HG03442 (cell line): ENCODE data around the gene METTL13.

Experiments
- ATAC-seq: cut with Tn5 transposase; IDR thresholded peaks from one replicate; pipeline ENCODE4 v1.9.1; 2021; ENCODE audit warnings: mild to moderate bottlenecking, moderate library complexity; ENCODE audit not compliant: unreplicated experiment

METTL13 gene

DNA sequence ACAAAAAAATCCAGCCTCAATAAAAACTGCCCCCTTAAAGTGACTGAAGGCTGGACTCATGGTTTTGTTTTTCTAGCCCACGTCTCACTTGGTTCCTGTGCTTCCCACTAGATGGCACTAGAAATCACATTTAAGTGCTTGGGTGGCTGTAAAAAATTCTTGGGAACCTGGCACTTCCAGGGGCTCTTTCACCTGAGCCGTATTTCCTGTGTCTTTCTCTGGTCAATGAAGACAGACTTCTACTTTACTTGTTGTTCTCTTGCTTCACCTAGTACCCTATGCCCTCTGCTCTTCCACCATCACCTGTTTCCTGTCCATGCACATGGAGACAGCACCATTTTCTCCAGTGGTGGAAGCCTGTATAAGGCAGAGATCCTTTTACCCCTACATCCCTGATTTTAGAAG lies 20.0 kb downstream of the METTL13 start:
- no peak for ATAC-seq

DNA sequence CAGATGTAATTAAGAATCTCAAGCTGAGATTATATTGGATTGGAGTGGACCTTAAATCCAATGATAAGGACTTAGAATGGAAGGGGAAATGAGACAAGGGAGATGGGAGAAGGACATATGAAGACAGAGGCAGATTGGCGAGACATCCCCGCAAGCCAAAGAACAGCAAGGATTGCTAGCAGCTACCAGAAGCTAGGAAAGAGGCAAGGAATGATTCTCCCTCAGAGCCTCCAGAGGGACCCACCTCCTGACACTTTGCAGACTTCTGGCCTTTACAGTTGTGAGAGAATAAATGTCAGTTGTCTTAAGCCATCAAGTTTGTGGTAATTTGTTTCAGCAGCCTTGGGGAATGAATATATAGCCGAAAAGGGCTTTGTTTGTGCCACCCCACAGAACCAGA lies 20.7 kb downstream of the METTL13 start:
- ATAC-seq: no peak

DNA sequence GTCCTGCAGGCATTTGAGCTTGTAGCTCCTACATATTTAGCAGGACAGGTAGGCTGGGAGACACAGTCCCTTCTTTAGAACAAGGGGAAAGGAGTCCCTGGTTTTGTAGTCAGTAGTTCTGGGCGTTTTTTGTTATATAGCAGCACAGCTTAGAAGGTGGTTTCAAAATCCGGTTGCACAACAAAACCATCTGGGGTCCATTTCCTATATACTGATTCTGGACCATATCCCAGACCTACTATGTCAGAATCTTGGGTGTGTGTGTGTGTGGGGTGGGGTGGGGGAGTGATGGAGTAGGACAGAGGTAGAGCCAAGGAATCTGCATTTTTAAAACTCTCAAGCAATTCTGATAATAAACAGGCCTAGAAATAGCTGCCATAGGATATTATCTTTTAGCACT lies 21.6 kb downstream of the METTL13 start:
- no peak for ATAC-seq

DNA sequence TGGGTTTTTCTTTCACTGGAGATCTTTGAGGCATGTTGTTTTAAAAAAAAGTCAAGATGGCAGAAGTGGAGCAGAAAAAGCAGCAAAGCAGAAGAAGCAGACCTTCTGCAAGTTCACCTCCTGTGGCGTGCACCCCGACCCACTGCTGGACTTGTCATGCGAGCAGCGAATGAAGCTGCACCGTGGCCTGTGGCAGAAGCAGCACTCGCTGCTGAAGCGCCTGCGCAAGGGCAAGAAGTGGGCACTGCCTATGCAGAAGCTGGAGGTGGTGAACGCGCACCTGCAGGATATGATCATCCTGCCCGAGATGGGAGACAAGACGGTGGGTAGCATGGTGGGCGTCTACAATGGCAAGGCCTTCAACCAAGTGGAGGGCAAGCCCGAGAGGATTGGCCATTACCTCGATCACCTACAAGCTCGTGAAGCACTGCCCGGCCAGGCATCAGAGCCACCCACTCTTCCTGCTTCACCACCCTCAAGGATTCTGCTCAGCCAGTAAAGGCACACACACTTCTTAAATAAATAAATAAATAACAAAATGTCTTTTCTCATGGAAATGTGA lies 22.1 kb downstream of the METTL13 start:
- ATAC-seq: no peak

DNA sequence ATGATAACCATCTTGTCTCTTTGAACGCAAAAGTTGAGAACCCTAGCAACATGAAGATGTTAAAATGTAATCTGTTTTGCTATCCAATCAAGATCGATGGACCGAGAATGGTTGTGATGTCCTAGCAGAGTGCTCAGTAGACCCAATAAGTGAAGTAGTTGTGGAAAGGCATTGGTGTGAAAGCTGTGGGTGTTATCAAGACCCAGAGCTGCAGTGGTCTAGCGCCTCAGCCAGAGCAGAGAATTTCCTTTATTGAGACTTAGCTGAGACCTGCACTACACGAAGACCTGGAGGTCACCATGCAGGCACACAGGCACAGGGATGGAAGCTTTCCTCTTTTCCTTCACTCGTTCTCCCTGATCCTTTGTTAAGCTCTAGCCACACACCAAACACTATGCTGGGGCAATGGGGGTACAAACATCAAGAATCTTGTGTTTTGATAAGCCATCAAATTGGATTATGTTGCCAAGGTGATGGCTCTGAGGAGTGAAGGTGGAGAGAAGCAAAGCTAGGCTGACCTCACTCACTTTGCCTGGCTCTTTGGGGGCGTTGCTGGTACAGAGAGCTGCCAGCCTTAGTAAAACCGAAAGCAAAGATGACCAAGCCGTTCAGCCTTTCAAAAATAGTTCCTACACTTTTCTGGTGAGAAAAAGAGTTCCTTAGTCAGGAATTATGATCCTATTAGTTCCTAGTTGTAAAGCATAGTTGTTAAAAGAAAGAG lies 24.1 kb downstream of the METTL13 start:
- ATAC-seq: peak; percentile 68

DNA sequence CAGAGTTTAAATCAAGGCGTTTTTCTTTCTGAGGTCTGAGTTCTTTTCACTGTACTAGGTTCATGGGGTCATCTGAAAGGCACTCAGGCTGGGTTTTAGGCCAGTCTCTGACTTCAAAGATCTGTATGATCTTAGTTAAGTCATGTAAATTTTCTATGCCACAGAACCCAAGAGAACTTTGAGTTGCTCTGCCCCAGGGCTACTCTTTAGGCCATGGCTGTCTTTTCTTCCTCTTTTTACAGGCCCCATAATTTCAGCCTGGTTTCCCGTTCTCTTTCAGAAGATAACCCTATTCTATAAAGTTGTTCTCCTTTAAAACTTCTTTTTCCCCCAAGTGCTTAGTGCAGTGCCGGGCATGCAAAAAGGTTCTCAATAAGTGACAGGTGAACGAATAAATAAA lies 26.1 kb downstream of the METTL13 start:
- ATAC-seq: no peak

DNA sequence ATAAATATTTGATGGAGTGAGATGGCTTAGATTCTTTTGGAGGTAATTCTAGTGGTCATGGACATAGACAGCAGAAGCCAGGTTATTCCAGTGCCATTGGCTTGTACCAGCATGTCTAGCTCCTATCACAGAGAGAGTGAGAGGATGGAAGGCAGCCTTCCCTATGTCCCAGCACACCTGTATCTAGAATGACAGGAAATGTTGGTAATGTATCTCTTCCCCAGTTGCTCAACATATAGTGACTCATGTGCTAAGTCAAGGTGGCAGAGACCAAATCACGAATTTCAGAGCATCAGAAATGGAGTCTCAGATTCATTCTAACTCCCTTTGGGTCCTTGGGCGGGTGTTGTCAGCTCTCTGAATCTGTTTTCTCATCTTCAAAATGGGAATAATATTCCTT lies 28.4 kb downstream of the METTL13 start:
- ATAC-seq: no peak

DNA sequence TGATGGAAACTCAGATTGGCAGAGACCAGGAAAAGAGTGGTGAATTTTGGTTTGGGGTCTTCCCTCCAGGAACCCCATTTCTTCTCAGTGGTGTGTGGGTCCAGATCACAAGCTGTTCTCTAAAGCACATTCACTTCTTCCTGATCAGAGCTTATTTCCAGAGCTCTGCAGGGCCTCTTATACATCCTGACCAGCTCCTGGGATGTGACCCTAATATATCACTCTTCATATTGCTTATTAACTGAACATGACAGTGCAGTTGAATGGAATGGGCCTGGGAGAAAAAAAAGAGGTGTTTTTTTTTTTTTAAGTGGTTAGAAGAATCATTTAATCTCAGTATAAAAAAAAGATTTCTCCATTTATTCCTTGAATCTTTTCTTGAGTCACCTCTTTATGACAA lies 30.2 kb downstream of the METTL13 start:
- ATAC-seq: no peak

DNA sequence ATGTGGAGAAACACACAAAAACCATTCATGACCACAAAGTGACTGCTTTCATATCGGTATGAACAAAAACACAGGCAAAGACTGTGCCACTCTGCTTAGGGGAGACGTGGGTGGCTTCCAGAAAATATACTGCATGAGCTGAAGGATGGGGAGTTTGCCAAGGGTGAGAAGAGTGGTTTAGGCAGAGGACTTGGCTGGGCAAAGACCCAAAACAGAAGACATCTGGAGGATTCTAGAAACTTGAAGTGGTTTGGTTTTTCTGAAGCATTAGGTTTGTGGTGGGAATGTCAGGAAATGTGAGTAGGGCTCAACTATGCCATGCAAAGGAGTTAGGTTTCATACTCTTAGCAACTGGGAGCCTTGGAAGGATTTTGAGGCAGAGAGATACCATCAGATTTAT lies 33.2 kb downstream of the METTL13 start:
- no peak for ATAC-seq

DNA sequence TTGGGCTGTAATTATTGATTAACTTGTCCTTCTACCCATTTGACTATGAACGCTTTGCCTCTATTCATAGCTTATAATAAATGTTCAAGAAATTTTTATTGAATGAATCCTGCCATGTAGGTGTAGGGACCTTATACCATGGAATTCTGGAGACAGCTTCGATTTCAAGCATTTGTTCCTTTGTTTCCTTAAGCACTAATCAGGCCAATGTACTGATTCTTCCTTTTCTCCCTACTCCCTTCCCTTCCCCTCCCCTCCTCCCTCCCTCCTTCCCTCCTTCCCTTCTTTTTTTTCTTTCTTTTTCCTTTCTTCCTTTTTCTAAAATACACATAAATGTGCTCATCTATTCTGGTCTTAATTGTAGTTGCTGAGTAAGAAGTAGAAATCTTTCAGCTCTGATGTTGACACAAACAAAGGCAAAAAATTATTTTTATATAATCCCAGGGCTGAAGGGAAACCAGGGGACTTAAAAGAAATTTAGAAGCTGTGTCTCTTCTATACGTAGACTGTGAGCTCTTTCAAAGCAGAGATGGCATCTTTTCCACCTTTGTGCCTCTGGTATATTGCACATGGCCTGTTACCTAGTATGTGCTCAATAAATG lies 34.9 kb downstream of the METTL13 start:
- no peak for ATAC-seq

DNA sequence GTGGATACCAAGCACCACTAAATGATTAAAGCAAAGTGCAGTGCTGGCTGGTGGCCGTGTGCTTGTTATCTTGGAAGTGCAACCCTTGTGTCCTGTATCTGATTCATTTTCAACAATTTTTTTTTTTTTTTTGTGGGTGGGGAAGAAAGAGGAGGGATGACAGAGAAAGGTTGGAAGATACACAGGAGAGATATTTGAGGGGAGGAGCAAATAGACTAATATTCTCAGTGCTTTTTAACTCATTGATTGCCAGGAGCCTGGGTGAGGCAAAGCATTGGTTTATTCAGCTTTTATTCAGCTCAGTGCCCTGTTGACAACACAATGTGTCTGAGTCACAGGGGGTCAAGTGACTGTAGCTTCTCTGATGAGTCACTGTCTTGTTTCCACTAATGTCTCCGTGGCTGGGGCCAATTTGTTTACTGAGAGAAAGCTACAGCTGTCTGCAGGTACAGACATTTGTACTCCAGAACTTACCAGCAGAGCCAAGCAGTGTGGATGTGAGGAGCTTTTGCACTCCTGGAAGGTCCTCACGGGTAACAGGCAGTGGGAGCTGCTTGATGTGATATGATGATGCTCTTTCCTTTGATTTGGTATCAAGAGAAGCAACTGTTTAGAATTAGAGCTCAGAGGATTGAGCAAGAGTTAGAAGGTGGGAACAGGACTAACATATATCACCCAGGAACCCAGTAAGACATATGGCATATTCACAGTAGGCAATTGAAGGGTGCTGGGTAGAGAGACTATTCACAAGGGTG lies 36.2 kb downstream of the METTL13 start:
- ATAC-seq: peak; percentile 91

DNA sequence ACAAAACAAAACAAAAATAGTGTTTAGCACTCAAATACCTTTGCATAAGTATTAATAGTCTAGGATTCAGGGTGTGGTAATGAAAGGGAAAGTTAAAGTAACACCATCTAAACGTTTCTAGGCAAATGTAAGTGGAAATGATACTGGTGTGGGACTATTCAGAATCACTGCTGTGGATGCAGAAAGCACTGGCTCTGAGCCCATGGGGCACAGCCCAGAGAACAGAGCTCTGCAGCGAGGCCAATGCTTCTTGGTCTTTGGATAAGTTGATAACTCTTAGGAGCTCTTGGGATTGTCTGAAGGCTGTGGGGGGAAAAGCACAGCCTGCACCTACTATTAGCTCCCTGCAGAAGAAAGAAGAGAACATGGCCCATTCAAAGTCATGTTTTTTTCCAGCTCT lies 38.5 kb downstream of the METTL13 start:
- ATAC-seq: no peak

DNA sequence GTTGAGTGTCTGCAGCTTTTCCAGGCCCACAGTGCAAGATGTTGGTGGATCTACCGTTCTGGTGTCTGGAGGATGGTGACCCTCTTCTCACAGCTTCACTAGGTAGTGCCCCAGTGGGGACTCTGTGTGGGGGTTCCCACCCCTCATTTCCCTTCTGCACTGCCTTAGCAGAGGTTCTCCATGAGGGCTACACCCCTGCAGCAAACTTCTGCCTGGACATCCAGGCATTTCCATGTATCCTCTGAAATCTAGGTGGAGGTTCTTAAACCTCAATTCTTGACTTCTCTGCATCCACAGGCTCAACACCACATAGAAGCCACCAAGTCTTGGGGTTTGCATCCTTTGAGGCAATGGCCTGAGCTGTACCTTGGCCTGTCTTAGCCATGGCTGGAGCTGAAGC lies 45.5 kb downstream of the METTL13 start:
- ATAC-seq: no peak

DNA sequence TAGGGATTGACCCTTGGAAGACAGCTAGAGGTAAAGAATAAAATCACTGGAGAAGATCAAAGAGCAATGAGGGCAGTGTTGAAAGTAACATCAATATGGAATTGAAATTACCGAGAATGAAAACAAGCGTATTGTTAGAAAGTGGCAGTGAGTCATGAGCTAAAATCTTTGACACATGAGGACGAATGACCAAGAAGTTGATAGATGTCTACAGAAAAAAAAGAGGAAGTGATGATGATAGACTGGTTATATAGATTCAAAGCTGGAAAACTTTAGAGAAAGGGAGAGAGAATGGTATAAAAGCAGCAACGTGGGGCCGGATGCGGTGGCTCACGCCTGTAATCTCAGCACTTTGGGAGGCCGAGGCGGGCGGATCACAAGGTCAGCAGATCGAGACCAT lies 47.3 kb downstream of the METTL13 start:
- peak; percentile 63 for ATAC-seq

DNA sequence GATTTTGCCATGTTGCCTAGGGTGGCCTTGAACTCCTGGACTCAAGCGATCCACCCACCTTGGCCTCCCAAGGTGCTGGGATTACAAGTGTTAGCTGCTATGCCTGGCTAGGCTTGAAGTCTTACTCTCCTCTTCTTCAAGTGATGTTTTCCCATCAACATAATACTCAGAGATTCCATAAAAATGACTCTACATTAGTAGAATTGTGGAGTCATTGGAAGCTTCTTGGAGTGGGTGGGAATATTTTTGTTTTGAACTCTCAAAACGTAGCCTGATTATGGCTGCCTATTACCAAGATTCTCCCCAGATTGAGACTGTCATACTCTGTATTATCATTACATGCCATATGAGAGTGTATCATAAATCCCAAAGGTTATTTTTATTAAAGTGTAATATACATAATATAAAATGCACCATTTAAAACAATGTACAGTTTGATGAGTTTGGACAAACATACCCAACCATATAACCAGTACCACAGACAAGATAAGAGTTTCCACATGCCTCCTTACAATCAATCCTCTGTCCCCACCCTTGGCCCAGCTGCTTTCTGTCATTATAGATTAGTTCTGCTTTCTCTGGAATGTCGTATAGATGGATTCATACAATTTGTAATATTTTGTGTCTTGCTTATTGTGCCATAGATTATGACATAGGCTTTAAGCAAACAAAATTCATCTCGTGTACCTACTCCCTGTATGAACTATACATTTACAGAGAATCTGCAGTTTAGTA lies 51.8 kb downstream of the METTL13 start:
- ATAC-seq: no peak

DNA sequence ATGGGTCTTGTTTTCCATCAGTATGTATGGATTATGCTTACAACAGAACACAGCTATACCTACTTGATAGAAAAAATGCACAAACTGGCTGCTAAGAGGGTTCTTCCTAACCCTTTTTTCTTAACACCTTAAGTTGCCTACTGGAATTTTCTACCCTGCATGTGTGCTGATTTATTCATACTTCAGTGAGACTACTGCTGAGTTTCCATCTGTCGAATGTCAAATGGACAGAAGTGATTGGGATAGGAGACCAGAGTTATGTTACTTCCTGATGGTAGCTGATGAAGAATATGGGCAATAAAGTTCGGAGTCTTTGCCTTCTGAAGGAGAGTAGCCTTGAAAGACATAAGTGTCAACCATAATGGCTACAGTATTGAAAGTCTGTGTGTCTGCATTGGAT lies 53.4 kb downstream of the METTL13 start:
- ATAC-seq: no peak

DNA sequence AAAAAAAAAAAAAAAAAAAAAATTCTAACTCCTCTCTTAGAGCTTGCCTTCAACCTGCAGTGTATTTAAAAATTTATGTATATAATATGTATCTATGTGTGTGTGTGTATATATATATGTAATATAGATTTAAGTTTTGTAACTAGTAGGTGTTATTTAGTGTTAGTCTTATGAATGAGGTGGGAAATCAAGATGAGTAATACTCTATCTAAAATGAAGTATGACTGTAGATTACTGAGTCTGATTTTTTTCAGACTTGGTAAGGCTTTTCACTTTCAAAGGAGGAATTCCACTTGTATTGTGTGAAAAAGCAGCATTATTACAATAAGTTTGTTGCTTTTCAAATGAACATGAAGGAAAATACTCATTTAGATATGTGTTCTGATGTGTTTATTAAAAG lies 54.4 kb downstream of the METTL13 start:
- ATAC-seq: no peak

DNA sequence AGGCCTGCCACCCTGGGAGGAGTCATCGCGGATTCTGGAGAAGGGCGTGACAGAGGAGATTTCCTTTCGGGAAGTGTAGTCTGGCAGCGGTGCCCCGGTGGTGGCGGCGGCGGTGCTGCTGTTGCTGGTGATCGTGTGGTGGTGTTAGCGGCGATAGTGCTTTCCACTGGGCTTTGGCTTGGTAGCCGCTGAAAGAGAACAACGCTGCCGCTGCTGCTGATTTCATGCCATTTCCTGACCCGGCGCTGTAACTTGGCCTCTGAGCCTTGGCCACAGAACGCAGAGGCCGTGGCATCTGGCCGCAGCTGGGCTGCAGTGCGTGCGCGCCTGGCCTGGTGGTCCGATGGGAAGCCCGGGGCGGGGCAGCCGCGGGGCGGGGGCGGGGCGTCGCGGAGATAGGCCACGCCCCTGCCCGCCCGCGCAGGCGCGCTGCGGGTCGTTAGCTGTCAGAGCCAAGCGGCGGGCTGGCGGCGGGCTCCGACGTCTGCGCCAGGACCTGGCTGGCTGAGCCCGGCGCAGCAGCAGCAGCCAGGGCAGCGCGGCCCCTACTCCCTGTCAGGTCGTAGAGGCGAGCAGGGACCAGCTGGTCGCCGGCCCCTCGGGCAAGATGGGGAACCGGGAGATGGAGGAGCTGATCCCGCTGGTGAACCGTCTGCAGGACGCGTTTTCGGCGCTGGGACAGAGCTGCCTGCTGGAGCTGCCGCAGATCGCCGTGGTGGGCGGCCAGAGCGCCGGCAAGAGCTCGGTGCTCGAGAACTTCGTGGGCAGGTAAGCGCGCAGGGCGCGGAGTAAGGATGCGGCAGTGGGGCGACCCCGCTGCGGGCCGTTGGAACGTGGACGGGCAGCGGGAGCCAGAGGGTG lies 59.8 kb downstream of the METTL13 start, which contains the start of gene DNM3:
Gene DNM3 (plus strand): TSS at position 449 of the 861 bp plus-strand sequence. CDS start 159 bp downstream, at position 608.
- ATAC-seq: peak; percentile 83

DNA sequence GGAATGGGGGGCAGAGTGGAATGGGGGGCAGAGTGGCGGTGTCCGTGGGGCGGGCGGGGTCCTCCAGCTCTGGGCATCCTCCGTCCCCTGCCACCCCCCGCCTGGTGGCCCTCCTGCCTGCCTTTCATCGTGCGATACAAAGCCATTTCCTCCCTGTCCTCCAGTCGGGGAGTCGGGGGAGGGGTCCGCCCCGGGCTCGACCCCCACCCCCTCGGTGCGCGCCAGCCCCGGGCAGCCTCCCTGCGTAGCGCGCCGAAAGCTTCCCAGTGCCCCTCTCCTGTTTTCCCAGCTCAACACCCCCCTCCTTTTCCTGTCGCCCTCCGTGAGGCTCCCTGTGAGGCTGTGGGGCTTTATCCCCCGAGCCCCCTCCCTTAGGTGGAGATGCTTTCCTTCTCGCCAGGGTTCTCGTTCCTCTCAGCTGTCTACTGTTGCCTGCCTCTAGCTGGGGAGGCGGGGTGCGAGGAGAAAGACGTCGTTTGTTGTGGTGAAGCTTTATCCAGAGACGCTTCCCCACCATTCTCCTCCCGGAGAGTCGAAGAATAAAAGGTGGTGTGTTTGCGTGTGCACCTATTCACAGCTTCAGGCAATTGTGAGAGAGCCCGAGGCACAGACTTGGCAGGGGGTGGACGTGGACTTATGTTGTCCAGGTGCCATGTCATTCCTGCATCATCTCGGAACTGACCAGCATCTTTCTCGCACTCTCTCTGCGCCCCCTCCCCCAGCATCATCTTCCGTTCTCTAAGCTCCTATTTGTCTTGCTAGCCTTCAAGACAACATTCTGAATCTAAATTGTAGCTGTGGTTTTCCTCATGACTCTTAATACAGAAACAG lies 60.7 kb downstream of the METTL13 start:
- ATAC-seq: no peak
